ENCODE results near the gene RNFT2. TPM values are rescaled to one million over a fixed set of nuclear protein-coding genes. Genes with fewer than 3 reads are reported as not detected.

Gene RNFT2
- total RNA-seq, 1 donor = 2.3 TPM

- DNase-seq (ENCODE audit: low read depth) = no peak
- no peak for TF ChIP-seq CTCF (IDR thresholded peaks at IDR 0.05; ENCODE audit: insufficient read depth, low read length)
- H3K4me3 ChIP-seq (ENCODE audit: low read depth, low read length) = no peak overlapping the region
Measured at GRCh38 chr12:116792403-116792802, 54.3 kb downstream of the RNFT2 start.

- H3K4me3 ChIP-seq (ENCODE audit: low read depth, low read length) = no peak overlapping the region
- TF ChIP-seq CTCF (IDR thresholded peaks at IDR 0.05; ENCODE audit: insufficient read depth, low read length) = no peak
- no peak for DNase-seq (ENCODE audit: low read depth)
Measured at GRCh38 chr12:116794725-116795124, 56.6 kb downstream of the RNFT2 start.

- no peak for DNase-seq (ENCODE audit: low read depth)
- no peak overlapping the region for H3K4me3 ChIP-seq (ENCODE audit: low read depth, low read length)
- no peak for TF ChIP-seq CTCF (IDR thresholded peaks at IDR 0.05; ENCODE audit: insufficient read depth, low read length)
Measured at GRCh38 chr12:116797885-116798284, 59.8 kb downstream of the RNFT2 start.

- H3K4me3 ChIP-seq (ENCODE audit: low read depth, low read length) = no peak overlapping the region
- DNase-seq (ENCODE audit: low read depth) = no peak
- TF ChIP-seq CTCF (IDR thresholded peaks at IDR 0.05; ENCODE audit: insufficient read depth, low read length) = no peak
Measured at GRCh38 chr12:116798719-116799118, 60.6 kb downstream of the RNFT2 start.

- TF ChIP-seq CTCF (IDR thresholded peaks at IDR 0.05; ENCODE audit: insufficient read depth, low read length) = no peak
- H3K4me3 ChIP-seq (ENCODE audit: low read depth, low read length) = no peak overlapping the region
- DNase-seq (ENCODE audit: low read depth) = no peak
Measured at GRCh38 chr12:116799955-116800354, 61.8 kb downstream of the RNFT2 start.

GRCh38 chr12:116800918-116801317 lies 62.8 kb downstream of the RNFT2 start:
- TF ChIP-seq CTCF (IDR thresholded peaks at IDR 0.05; ENCODE audit: insufficient read depth, low read length) = no peak
- H3K4me3 ChIP-seq (ENCODE audit: low read depth, low read length) = no peak overlapping the region
- no peak for DNase-seq (ENCODE audit: low read depth)

GRCh38 chr12:116802018-116802417 lies 63.9 kb downstream of the RNFT2 start:
- no peak for TF ChIP-seq CTCF (IDR thresholded peaks at IDR 0.05; ENCODE audit: insufficient read depth, low read length)
- no peak for DNase-seq (ENCODE audit: low read depth)
- H3K4me3 ChIP-seq (ENCODE audit: low read depth, low read length) = no peak overlapping the region
